Measurements from ENCODE around the gene ALDH4A1. TPM values are rescaled to one million over a fixed set of nuclear protein-coding genes. Genes with fewer than 3 reads are reported as not detected.

The ALDH4A1 gene, protein sequence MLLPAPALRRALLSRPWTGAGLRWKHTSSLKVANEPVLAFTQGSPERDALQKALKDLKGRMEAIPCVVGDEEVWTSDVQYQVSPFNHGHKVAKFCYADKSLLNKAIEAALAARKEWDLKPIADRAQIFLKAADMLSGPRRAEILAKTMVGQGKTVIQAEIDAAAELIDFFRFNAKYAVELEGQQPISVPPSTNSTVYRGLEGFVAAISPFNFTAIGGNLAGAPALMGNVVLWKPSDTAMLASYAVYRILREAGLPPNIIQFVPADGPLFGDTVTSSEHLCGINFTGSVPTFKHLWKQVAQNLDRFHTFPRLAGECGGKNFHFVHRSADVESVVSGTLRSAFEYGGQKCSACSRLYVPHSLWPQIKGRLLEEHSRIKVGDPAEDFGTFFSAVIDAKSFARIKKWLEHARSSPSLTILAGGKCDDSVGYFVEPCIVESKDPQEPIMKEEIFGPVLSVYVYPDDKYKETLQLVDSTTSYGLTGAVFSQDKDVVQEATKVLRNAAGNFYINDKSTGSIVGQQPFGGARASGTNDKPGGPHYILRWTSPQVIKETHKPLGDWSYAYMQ
- total RNA-seq (2014; rRNA removed; shearing (Covaris generic)) (3.8 and 6.1 TPM in 2 replicates), total RNA-seq (2022) (6.2 and 7.6 TPM in 2 replicates), Bru-seq, nascent RNA (percentile 30 among the genes with signal in this experiment), BruChase-seq, experiment 1, labeled RNA remaining after a 6-hour chase (percentile 48 among the genes with signal in this experiment), BruChase-seq, experiment 2, labeled RNA remaining after a 2-hour chase (percentile 43 among the genes with signal in this experiment)
- long read RNA-seq, transcript ALDH4A1-202 (15 exons, 3,363 nt): major isoform, 5 of 13 reads
- long read RNA-seq, partial matches to known transcripts: 6 of 13 reads
- long read RNA-seq, other reads (novel, unspliced or antisense): 2 of 13 reads

- CTCF ChIA-PET (ENCODE audit: unreplicated experiment): no interaction called here
- no peaks in the 10 kb centered on the region for H3K9me2 ChIP-seq (ENCODE audit: insufficient read depth, low read length)
- H3K36me3 ChIP-seq (ENCODE audit: insufficient read depth, low read length): no peaks in the 10 kb centered on the region
- POLR2A ChIA-PET: interaction anchor here (0.5 to 1.6 kb wide), 3 partner anchors 9 to 15 kb away, joined by 3 to 5 read pairs (median 4); no protein-coding TSS in a partner anchor
- peaks cover 15% of the 10 kb centered on the region for H3K4me1 ChIP-seq (ENCODE audit: insufficient read depth, low read length, poor library complexity, severe bottlenecking)
- peak; percentile 98 for DNase-seq (ENCODE audit: low spot score)
- peak within 1 kb of the TSS; percentile 89 for H2AFZ ChIP-seq (ENCODE audit: low read length)
- H3K4me2 ChIP-seq (ENCODE audit: low read length): peak within 1 kb of the TSS; percentile 85
- no peaks in the 10 kb centered on the region for H3K79me2 ChIP-seq (ENCODE audit: insufficient read depth, low read depth, low read length)
- H4K20me1 ChIP-seq (ENCODE audit: insufficient read depth, low read length): no peaks in the 10 kb centered on the region
- no peaks in the 10 kb centered on the region for H3K9me3 ChIP-seq (ENCODE audit: low read length)
- BruUV-seq (replicated peaks): no TSS peak
- peak within 1 kb of the TSS; percentile 20 for H3K27ac ChIP-seq (ENCODE audit: low read depth, low read length, poor library complexity, severe bottlenecking)
- TF ChIP-seq EZH2phosphoT487 (IDR thresholded peaks at IDR 0.05; ENCODE audit: borderline replicate concordance, low read depth, low read length): no peak
- TF ChIP-seq, protein P1, sequence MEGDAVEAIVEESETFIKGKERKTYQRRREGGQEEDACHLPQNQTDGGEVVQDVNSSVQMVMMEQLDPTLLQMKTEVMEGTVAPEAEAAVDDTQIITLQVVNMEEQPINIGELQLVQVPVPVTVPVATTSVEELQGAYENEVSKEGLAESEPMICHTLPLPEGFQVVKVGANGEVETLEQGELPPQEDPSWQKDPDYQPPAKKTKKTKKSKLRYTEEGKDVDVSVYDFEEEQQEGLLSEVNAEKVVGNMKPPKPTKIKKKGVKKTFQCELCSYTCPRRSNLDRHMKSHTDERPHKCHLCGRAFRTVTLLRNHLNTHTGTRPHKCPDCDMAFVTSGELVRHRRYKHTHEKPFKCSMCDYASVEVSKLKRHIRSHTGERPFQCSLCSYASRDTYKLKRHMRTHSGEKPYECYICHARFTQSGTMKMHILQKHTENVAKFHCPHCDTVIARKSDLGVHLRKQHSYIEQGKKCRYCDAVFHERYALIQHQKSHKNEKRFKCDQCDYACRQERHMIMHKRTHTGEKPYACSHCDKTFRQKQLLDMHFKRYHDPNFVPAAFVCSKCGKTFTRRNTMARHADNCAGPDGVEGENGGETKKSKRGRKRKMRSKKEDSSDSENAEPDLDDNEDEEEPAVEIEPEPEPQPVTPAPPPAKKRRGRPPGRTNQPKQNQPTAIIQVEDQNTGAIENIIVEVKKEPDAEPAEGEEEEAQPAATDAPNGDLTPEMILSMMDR (conservative IDR thresholded peaks at IDR 0.05; ENCODE audit: low read length): no peak
- peak within 1 kb of the TSS; percentile 81 for H3K4me3 ChIP-seq (ENCODE audit: low read depth, low read length, poor library complexity, severe bottlenecking)
- intact Hi-C loops (cut with micrococcal nuclease; ENCODE audit: unreplicated experiment): loop anchor here (10.0 kb wide), 1 partner anchor 192 kb away; no protein-coding TSS in a partner anchor
Observed at GRCh38 chr1:18902523-18903290, at the start of gene ALDH4A1. TSS of gene ALDH4A1 (minus strand) at chr1:18902555. CDS start at chr1:18902523, 32 bp downstream.

- no peak for DNase-seq (ENCODE audit: low spot score)
- BruUV-seq (replicated peaks): no TSS peak
- intact Hi-C loops (cut with micrococcal nuclease; ENCODE audit: unreplicated experiment): no loop called here
- no peaks in the 10 kb centered on the region for H4K20me1 ChIP-seq (ENCODE audit: insufficient read depth, low read length)
- no peaks in the 10 kb centered on the region for H3K36me3 ChIP-seq (ENCODE audit: insufficient read depth, low read length)
- no peaks in the 10 kb centered on the region for H3K9me2 ChIP-seq (ENCODE audit: insufficient read depth, low read length)
- peaks cover 11% of the 10 kb centered on the region for H3K4me1 ChIP-seq (ENCODE audit: insufficient read depth, low read length, poor library complexity, severe bottlenecking)
- no peak overlapping the region for H3K4me3 ChIP-seq (ENCODE audit: low read depth, low read length, poor library complexity, severe bottlenecking)
- no peak overlapping the region for H3K27ac ChIP-seq (ENCODE audit: low read depth, low read length, poor library complexity, severe bottlenecking)
- no peaks in the 10 kb centered on the region for H3K79me2 ChIP-seq (ENCODE audit: insufficient read depth, low read depth, low read length)
- CTCF ChIA-PET (ENCODE audit: unreplicated experiment): no interaction called here
- TF ChIP-seq, protein P1 (conservative IDR thresholded peaks at IDR 0.05; ENCODE audit: low read length): no peak
- TF ChIP-seq EZH2phosphoT487 (IDR thresholded peaks at IDR 0.05; ENCODE audit: borderline replicate concordance, low read depth, low read length): no peak
- H2AFZ ChIP-seq (ENCODE audit: low read length): no peak overlapping the region
- POLR2A ChIA-PET: no interaction called here
- no peak overlapping the region for H3K4me2 ChIP-seq (ENCODE audit: low read length)
- no peaks in the 10 kb centered on the region for H3K9me3 ChIP-seq (ENCODE audit: low read length)
Observed at GRCh38 chr1:18951818-18952391, 49.5 kb upstream of the ALDH4A1 start.
